ENCODE results near the gene NDST1.

- TF ChIP-seq MAX (IDR thresholded peaks at IDR 0.05; ENCODE audit: insufficient read depth, insufficient read length) = no peak
- TF ChIP-seq, protein P1, sequence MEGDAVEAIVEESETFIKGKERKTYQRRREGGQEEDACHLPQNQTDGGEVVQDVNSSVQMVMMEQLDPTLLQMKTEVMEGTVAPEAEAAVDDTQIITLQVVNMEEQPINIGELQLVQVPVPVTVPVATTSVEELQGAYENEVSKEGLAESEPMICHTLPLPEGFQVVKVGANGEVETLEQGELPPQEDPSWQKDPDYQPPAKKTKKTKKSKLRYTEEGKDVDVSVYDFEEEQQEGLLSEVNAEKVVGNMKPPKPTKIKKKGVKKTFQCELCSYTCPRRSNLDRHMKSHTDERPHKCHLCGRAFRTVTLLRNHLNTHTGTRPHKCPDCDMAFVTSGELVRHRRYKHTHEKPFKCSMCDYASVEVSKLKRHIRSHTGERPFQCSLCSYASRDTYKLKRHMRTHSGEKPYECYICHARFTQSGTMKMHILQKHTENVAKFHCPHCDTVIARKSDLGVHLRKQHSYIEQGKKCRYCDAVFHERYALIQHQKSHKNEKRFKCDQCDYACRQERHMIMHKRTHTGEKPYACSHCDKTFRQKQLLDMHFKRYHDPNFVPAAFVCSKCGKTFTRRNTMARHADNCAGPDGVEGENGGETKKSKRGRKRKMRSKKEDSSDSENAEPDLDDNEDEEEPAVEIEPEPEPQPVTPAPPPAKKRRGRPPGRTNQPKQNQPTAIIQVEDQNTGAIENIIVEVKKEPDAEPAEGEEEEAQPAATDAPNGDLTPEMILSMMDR (IDR thresholded peaks at IDR 0.05; ENCODE audit: extremely low read depth in 1 of 2, insufficient read depth in 1 of 2, low read depth in 1 of 2, low read length in 2 of 2) = peak in 1 of 2 donors; percentile 10
- no peak for TF ChIP-seq EZH2 (IDR thresholded peaks at IDR 0.05; ENCODE audit: borderline replicate concordance, low read depth, low read length, severe bottlenecking)
- no peak for TF ChIP-seq POLR2AphosphoS5 (IDR thresholded peaks at IDR 0.05; ENCODE audit: insufficient read depth, low read depth, low read length)
Measured at GRCh38 chr5:150487199-150488061, 20.5 kb upstream of the NDST1 start.

Data from endothelial cell of umbilical vein (primary cell).